Motor neuron (in vitro differentiated cells): ENCODE data around the gene ACOX3. TPM values are rescaled to one million over a fixed set of nuclear protein-coding genes. Genes with fewer than 3 reads are reported as not detected.
A peak's percentile ranks its signal among the peaks of the same experiment; 100 is the strongest.

ENCODE experiments used
- ATAC-seq, 8 experiments: fragments of 200-7000 bp; cut with Tn5 transposase; replicated peaks in 6 of 8; 2 replicates each; pipeline ENCODE4 v1.8.0; 2021; ENCODE audit warnings: mild to moderate bottlenecking in 8 of 8, moderate library complexity in 8 of 8
- H3K27ac ChIP-seq, 2 donors: fragments of 250-450 bp; sonication (Bioruptor Pico); 2 replicates each; pipeline ENCODE4 v1.9.0; 2021; ENCODE audit warnings: antibody characterized with exemption in 2 of 2, mild to moderate bottlenecking in 2 of 2, moderate library complexity in 1 of 2
- H3K4me1 ChIP-seq, 2 donors: fragments of 250-450 bp; sonication (Bioruptor Pico); replicated peaks in 1 of 2; 2 replicates each; pipeline ENCODE4 v1.6.1; 2021; ENCODE audit warnings: antibody characterized with exemption in 2 of 2, mild to moderate bottlenecking in 2 of 2, moderate library complexity in 1 of 2
- H3K4me3 ChIP-seq, 5 donors: fragments of 250-450 bp; sonication (Bioruptor Pico); 2 replicates each; pipeline ENCODE4 v1.9.0; 2021; ENCODE audit warnings: antibody characterized with exemption in 5 of 5, mild to moderate bottlenecking in 5 of 5, moderate library complexity in 4 of 5
- WGBS, 10 experiments: fragments of 450-650 bp; shearing (Covaris generic); methylation state at CpG; one replicate each; pipeline ENCODE4 v1.0.0; 2022; 5-methylcytosine and 5-hydroxymethylcytosine counted together
- in situ Hi-C, 9 experiments: fragments of 400-800 bp; cut with MboI; loops; one replicate each; pipeline ENCODE4 v1.15.0; 2021; ENCODE audit warnings: low sequenced_read_pairs in 9 of 9, low pct_unique_long_range_greater_than_20kb in 2 of 9; ENCODE audit not compliant: unreplicated experiment in 9 of 9
- total RNA-seq, 8 experiments: library from RNA; unstranded; fragments of 300-600 nt; gene quantifications; 2 replicates each; pipeline versions ENCODE4 v1.2.3 to v1.2.4, GENCODE V29; 2022

The ACOX3 gene
- total RNA-seq, 8 experiments from 2014 or later: 6.9 to 19.7 (median 12.6) TPM

DNA sequence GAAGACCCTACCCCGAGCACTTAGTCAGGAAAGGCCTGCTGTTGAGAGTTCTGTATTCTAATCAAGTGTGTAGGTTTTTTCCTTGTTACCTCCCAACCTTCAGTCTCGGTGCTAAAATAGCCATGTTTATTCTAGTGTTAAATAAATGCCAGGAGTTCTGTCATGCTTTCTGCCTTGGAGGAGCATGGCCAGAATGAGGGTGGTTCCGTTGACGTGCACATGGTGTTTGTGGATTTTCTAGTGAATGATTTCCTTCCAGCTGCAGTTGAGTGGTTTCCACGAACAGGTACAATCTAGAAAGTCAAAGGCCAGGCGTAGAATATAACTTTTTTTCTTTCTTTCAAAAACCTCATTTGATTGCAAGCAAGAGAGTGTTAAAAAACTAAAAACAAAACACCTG is 21.1 kb upstream of the ACOX3 start:
- no peaks in the 10 kb centered on the region for H3K4me1 ChIP-seq
- in situ Hi-C loops: no loop called here
- whole genome bisulfite sequencing, 10 experiments: 88 to 100% (median 98%) methylated on average over 1 to 6 of the region's 6 CpGs; no CpG with 5 or more reads in 1 of the 10 experiments
- H3K4me3 ChIP-seq: no peak overlapping the region
- no peak overlapping the region for H3K27ac ChIP-seq
- no peak for ATAC-seq

DNA sequence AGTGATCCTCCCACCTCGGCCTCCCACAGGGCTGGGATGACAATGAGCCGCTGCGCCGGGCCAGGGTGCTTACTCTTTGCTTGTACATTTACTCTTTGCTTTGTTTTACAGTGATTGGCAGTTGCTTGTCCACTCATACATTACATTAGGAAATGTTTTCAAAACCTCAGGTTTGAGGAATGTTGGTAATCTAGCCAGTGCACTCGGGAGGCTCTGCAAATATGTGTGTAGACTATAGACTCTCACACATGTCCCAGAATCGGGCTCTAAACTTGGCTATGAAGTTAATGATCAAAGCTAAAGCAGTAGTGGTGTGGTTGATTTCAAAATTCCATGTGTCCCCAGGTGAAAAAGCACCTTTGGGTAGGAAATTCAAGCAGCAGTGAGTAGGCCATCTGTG is 20.6 kb upstream of the ACOX3 start:
- in situ Hi-C loops: no loop called here
- Histone ChIP-seq H3K27ac (no peak overlapping the region), H3K4me1 (no peaks in the 10 kb centered on the region), H3K4me3 (no peak overlapping the region)
- ATAC-seq: no peak
- 91 to 100% (median 100%) methylated on average over 1 to 4 of the region's 6 CpGs; no CpG with 5 or more reads in 6 of the 10 experiments for WGBS, 10 experiments

DNA sequence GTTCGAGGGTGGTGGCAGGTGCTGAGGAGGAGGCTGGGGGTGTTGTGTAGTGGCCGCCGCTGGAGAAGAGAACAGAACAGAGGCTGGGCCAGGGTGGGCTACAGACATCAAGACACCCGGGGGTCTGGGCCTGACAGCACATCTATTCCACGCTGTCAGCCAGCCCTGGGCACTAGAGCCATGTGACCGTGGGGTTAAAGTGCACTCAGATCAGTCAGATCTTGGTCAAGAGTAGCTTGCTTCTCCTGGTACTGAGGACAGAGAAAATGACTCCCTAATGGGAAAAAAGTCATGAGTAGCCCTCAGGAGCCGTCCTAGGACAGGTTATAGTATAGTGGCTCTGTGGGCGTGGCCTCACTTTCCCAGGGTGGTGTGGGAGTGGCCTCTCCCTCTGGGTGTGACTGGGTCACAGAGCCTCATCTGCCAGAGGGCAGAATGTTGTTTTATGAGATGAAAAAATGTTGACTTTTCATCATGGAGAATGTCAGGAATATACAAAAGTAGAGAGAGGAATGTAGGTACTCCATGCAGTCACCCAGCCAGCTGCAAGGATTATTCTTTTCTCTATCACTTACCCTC is 19.4 kb upstream of the ACOX3 start:
- 0 to 100% (median 87%) methylated on average over 1 to 8 of the region's 8 CpGs; no CpG with 5 or more reads in 6 of the 10 experiments for WGBS, 10 experiments
- in situ Hi-C loops: no loop called here
- peak in 3 of 8 experiments; percentile 87 to 98 (median 96) for ATAC-seq
- no peak overlapping the region for H3K4me3 ChIP-seq
- no peak overlapping the region for H3K27ac ChIP-seq
- no peaks in the 10 kb centered on the region for H3K4me1 ChIP-seq

DNA sequence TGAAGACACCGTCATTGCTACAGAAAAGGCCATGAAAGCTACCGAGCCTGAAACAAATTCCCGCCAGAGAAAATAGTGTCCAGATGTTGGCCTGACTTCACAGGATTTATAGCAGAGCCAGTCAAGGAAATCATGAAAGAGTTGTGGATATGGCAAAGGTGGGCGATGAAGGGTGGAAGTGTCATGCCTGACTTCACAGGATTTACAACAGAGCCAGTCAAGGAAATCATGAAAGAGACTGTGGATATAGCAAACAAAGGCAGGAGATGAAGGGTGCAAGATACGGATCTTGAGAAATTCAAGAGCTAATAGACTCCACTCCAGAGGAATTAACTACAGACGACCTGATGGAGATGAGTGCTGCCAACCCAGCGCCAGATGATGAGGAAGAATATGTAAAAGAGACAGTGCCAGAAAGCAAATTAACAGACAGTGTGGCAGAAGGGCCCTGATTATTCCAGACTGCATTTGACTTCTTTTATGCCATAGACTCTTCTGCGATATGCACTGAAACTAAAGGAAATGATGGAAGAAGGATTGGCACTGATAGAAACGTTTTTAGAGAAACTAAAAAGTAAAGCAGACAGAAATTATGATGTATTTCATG is 17.2 kb upstream of the ACOX3 start:
- no peak overlapping the region for H3K4me3 ChIP-seq
- in situ Hi-C loops: no loop called here
- ATAC-seq: no peak
- no peaks in the 10 kb centered on the region for H3K4me1 ChIP-seq
- H3K27ac ChIP-seq: no peak overlapping the region
- 27 to 94% (median 71%) methylated on average over 2 to 9 of the region's 9 CpGs for WGBS, 10 experiments

DNA sequence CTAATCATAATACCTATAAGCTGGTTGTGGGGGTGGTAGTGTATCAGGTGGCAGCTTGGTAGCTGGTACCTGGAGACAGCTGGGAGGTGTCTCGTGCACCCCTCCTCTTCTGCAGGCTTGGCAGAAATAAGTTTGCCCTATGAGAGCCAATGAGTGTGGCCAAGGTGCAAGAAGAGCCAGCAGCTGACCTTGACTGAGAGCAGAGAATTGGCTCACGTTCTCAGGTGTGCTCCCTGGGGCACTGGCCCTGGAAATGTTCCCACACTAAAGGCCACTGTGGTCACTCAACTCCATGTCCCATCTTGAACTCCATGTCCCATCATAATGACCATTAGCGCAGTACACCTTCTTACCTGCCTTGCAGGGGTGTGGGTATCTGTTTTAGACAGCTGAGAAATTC is 13.4 kb upstream of the ACOX3 start:
- ATAC-seq: no peak
- in situ Hi-C loops: no loop called here
- Histone ChIP-seq H3K4me3 (no peak overlapping the region), H3K4me1 (no peaks in the 10 kb centered on the region), H3K27ac (no peak overlapping the region)
- 94 to 100% (median 100%) methylated on average over 1 to 2 of the region's 3 CpGs; no CpG with 5 or more reads in 7 of the 10 experiments for WGBS, 10 experiments

DNA sequence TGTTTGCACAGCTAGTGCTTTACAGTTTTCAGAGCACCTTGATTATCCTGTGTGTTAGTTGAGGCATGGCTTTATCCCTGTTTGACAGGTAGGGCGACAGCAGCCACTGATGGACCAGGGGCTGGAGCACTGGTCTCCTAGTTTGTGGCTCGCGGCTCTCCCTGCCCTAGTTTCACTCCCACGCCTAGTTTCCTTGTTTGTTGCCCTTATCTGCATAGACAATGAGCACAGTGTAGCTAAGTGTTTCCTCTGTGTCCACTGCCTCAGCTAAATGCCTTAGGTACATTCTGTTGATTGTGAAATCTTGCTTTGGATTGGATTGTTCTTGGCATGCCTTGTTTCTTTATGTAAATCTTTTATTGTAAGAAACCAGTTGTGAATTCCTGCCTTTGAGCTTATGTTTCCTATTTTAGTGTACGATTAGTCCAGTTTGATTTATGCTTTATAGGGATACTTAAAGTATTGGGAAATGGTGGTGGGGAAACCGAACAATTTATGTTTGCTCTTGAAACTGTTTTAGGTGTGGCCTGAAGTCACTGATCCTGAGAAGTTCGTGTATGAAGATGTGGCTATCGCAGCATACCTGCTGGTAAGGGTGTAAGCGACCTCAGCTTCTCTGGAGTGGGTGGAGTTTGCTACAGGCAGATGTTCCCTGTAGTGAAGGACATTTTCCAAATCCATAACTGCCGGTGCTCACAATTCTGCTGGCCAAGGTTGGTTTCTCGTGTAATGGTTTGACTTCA is 11.1 kb upstream of the ACOX3 start:
- Histone ChIP-seq H3K4me3 (no peak overlapping the region), H3K27ac (no peak overlapping the region), H3K4me1 (no peaks in the 10 kb centered on the region)
- 74 to 100% (median 95%) methylated on average over 1 to 11 of the region's 11 CpGs; no CpG with 5 or more reads in 2 of the 10 experiments for WGBS, 10 experiments
- ATAC-seq: peak in 3 of 8 experiments; percentile 63 to 94 (median 81)
- in situ Hi-C loops: no loop called here

DNA sequence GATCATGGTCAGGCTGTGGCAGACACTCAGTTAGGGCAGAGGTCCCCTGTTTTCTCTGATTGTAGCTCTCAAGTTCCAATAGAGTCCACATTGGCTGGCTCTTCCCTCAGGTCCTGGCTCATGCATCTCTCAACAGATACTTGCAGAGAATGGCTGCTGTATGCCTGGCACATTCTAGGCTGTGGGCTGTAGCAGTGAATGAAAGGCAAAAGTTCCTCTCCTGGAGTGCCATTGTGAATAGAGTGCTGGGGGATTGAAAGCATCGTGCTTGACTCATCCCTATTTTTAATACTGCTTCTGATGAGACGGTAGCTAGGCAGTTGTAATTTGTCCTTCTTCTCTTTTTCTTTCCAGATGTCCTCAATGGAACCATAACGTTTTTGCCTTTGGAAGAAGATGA is 5.6 kb upstream of the ACOX3 start:
- peaks cover 13 to 17% of the 10 kb centered on the region in 2 donors for H3K4me1 ChIP-seq
- in situ Hi-C loops: no loop called here
- ATAC-seq: peak in 2 of 8 experiments; percentile 25 to 57
- no peak overlapping the region for H3K27ac ChIP-seq
- no peak overlapping the region for H3K4me3 ChIP-seq
- 28 to 100% (median 65%) methylated on average over 1 to 3 of the region's 3 CpGs; no CpG with 5 or more reads in 4 of the 10 experiments for WGBS, 10 experiments

DNA sequence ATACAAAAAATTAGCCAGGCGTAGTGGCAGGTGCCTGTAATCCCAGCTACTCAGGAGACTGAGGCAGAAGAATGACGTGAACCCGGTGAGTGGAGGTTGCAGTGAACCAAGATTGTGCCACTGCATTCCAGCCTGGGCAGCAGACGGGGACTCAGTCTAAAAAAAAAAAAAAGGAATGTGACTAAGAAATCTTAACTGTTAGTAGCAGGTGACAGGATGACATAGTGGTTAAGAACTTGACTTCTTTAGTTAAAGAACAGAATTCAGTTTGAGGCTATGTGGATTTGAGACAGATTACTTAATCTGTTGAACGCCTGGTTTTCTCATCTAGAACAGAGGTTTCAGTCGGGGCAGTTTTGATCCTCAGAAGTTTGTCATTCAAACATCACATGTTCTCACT is 3.3 kb upstream of the ACOX3 start:
- peaks cover 20 to 25% of the 10 kb centered on the region in 2 donors for H3K4me1 ChIP-seq

DNA sequence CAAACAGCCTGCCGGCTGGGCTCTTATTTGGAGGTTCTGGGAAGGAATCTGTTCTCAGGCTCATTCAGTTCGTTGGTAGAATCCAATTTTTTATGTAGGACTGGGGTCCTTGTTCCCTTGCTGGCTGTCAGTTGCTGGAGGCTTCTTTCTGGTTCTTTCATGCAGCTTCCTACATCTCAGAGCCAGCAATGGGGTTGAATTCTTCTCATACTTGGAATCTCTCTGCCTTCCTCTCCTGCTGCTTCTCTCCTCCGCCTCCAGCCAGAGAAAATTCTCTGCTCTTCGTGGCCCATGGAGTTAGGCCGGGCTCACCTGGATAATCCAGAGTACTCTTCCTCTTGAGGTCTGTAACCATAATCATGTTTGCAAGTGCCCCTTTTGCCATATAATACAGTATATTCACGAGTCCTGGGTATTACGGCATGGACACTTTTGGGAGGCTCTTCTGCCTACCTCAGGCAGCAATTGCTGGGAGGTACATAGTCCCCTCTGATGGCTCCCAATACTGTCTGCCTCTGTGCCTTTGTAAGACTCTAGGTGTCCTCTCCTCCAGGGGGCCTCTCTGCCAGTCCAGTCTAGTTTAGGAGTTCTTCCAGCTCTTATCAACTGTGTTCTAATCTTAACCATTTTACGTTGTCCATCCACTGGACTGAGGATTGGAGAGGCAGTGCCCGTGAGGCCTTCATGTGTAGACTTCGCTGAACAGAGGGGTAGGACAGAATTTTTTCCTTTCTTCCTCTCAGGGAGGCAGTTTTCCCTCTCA is 2.3 kb upstream of the ACOX3 start:
- WGBS, 10 experiments: 51 to 100% (median 80%) methylated on average over 1 to 8 of the region's 10 CpGs; no CpG with 5 or more reads in 1 of the 10 experiments
- H3K4me3 ChIP-seq: peak overlapping the region in 2 of 5 donors; percentile 86 to 96
- in situ Hi-C loops: no loop called here

More for the DNA sequence above, 3.3 kb upstream of the ACOX3 start:
- Histone ChIP-seq H3K27ac (no peak overlapping the region), H3K4me3 (no peak overlapping the region)
- in situ Hi-C loops: no loop called here
- no peak for ATAC-seq
- WGBS, 10 experiments: 33 to 100% (median 82%) methylated on average over 1 to 5 of the region's 6 CpGs; no CpG with 5 or more reads in 1 of the 10 experiments

DNA sequence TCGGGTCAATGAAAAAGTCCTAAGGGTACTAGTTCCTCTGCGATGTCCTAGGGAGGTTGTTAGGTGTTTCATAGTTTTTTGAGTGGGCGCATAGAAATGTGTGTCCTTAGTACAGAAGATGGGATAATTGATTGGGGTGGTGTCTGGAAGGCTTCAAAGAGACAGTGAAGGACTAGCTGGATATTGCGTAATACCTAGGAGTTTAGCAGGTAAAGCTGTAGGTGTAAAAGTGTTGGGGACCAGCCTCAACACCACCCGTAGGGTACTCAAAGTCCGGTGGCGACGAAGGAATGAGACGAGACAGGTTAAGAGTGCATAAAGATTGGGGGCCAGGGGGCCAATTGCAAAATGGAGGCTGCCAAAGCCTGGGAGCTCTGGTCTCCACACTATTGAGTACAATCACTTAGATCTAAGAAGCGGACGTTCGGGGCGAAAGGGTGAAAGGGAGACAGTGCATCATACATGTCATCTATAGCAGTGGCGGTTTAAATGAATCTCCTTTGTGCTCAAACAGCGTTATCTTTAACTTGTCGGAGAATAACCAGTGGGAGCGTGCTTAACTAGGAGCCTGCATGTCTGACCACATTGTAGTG is 1.1 kb upstream of the ACOX3 start:
- no peak for ATAC-seq
- 17 to 79% (median 63%) methylated on average over 1 to 12 of the region's 17 CpGs; no CpG with 5 or more reads in 1 of the 10 experiments for WGBS, 10 experiments
- H3K27ac ChIP-seq: no peak overlapping the region
- H3K4me1 ChIP-seq: peaks cover 23 to 34% of the 10 kb centered on the region in 2 donors
- in situ Hi-C loops: no loop called here
- H3K4me3 ChIP-seq: peak overlapping the region; percentile 84 to 96 (median 89)

More for the DNA sequence above, 2.3 kb upstream of the ACOX3 start:
- ATAC-seq: no peak
- no peak overlapping the region for H3K27ac ChIP-seq
- peaks cover 20 to 27% of the 10 kb centered on the region in 2 donors for H3K4me1 ChIP-seq

DNA sequence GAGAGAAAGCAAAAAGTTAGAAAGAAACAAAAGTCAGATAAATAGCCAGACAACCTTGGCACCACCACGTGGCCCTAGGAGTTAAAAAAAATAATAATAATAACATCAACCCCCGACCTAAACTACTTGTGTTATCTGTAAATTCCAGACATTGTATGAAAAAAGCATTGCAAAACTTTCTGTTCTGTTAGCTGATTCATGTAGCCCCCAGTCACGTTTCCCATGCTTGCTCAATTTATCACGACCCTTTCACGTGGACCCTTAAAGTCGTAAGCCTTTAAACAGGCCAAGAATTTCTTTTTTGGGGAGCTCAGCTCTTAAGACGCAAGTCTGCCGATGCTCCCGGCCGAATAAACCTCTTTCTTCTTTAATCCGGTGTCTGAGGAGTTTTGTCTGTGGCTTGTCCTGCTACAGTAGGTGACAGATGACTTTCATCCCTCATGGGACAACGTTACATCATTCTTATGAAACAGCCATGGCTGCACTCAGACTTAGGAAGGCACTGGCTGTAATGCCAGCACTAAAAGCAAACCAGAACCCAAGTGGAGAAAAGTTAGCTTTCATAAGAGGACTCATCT is 520 bp downstream of the ACOX3 start:
- WGBS, 10 experiments: 5 to 50% (median 34%) methylated on average over 2 to 12 of the region's 12 CpGs; no CpG with 5 or more reads in 1 of the 10 experiments
- peak overlapping the region; percentile 84 to 96 (median 89) for H3K4me3 ChIP-seq
- peaks cover 23 to 34% of the 10 kb centered on the region in 2 donors for H3K4me1 ChIP-seq
- in situ Hi-C loops: no loop called here
- peak in 7 of 8 experiments; percentile 34 to 70 (median 54) for ATAC-seq
- H3K27ac ChIP-seq: peak overlapping the region; percentile 81 to 90

DNA sequence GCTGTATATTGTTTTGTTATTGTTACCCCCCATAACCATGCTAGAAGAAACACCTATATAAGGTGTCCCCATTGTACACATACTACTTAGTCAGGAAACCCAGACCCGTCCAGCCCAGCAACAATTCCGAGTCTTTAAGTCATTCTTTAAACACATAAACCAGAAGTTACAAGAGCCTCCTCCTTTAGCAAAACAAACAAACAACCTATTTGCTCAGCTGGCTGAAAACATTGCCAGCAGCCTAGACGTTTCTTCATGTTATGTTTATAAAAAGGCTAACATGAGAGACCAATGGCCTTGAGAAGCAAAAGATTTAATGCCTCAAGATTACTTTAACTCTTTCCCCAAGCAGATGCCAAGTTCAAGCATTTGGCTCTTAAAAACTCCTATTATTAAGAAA is 1.4 kb downstream of the ACOX3 start:
- Histone ChIP-seq H3K27ac (no peak overlapping the region), H3K4me1 (peaks cover 23 to 34% of the 10 kb centered on the region in 2 donors), H3K4me3 (no peak overlapping the region)
- in situ Hi-C loops: no loop called here
- ATAC-seq: no peak
- 15 to 88% (median 77%) methylated on average over 1 to 3 of the region's 3 CpGs for WGBS, 10 experiments
